NCI-H2081 treated with DMSO at 0.1 percent for 48 hours (cell line): ENCODE results near the gene KPNB1.
"Not testable (repeated sequence)": the region's sequence is repeated elsewhere in the genome, so short reads cannot be mapped to it uniquely, and the experiment has no call there.

ENCODE experiments used
- DNase-seq: peaks from one replicate; lab custom pipeline; 2025; lab: John Stamatoyannopoulos, UW

KPNB1 gene

GRCh38 chr17:47676510-47677165, 26.9 kb downstream of the KPNB1 start:
- DNase-seq: no peak

DNA sequence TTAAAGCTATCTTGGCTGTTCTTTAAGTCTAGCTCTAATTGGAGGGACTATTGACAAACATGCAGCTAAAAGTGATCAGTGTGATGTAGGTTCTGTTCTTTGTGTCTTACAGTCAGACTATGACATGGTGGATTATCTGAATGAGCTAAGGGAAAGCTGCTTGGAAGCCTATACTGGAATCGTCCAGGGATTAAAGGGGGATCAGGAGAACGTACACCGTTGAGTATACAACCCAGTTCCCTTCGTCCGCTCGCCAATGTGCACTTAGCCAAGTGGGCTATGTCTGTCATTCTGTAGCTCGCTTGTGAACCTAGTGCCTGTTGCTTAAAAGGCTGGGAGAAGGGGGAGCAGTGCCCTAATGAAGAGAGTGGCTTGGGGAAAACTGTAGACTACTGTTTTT, 28.5 kb downstream of the KPNB1 start:
- DNase-seq: no peak

- no peak for DNase-seq
Observed at GRCh38 chr17:47682138-47682537, 32.4 kb downstream of the KPNB1 start.

DNA sequence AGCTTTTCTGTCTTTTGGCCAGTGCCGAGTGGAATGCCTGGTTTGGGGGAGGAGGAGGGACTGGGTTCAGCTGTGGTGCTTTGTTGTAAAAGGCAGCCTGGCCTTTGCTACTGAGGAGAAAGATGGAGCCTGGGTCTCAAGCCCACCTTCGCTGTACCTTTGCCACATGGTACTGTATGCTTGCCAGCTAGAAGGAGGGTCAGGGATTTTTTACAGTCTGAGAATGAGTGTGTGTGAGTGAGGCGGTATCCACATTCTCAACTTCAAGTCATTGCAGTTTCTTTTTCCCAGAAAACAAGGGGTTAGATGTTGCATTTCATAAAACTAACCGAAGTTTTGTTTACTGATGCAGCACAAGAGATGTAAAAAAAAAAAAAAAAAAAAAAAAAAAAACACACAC, 33.0 kb downstream of the KPNB1 start:
- not testable (repeated sequence) for DNase-seq

DNA sequence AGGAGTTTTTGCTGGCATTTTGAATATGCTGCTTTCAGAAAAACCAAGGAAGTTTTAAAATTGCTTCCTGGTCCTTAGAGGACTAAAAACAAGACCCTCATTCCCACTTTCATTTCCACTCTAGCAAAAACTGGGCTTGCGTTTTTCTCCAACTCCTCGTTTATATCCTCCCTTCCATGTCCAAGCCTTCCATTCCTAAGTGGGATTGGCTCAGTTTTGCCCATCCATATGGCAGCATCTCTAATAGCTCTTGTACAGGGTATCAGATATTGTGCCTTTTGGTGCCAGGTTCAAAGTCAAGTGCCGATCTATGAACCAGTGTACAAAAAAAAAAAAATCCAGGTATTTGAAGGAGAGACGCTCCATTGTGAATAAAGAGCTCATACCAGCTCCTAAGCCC, 34.3 kb downstream of the KPNB1 start:
- DNase-seq: no peak

DNA sequence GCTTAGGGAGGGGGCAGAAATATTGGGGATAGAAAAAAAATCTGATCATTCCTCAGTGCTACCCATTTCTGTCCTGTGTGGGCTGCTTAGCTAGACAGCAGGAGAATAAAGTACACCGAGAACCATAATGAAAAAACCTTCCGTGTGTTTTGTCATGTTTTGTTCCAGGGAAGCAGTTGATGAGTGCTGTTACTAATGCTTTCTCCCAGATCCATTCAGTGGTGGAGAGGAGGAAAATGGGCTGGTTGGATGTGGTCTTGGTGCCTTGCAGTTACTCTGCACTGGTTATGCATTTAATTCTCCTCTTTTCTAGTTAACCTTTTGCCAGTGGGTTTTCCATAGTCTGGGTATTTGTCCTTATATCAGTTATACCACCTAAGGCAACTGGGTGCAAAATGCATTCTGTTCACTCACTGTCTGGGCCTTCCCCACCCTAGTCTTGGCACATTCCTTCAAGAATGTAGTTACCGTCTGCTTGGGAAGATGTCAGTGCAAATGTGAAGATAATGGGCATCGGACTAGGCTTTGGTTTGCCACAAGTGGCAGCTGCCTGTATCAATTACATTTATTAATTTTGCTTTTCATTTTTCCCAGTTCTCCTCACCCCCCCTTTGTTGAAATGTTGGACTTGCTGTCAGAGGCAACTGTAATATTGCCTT, 34.9 kb downstream of the KPNB1 start:
- DNase-seq: no peak

DNA sequence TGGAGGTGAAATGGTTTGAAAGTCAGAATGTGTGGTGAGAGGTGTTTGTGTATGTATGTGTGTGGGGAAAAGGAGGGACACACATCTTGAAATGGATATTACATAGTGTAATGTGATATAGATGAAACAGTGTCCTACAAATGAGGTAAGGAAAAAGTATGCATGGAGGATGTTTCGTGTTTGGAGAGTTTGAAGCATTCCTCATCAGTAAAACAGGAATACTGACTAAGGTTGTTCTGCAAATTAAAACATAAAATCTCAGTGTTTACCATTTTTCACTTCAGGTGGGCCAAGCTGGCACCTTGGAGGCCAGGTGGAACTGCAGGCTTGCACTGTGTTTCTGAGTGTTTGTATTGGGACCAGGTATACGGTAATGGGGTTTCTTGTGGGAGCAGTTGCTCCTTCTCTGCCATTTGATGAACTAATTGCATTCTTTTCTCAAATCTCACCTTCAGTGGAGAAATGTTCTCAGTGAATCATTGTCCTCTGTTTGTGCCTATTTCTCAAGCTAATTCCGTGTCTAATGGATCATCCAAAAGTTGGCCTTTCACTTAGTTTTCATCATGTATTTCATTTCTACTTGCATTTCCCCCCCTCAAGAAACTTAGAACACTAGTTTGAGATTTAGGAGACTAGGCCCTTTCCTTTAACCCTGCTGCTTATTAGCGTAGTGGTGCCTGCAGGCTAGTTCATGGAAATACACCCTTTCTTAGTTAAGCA, 36.0 kb downstream of the KPNB1 start:
- no peak for DNase-seq

DNA sequence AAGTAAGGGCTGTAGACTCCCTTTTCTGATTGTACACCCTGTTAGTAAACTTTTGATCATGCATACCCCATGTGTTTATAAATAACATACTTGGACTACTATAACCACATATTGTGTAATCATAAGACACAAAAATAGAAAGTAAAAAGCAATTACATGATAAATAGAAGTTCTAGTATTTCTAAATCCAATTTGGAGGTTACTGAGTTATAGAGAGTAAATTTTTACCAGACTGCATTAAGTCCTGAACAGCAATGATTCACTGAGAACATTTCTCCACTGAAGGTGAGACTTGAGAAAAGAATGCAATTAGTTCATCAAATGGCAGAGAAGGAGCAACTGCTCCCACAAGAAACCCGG, 36.5 kb downstream of the KPNB1 start:
- DNase-seq: no peak

DNA sequence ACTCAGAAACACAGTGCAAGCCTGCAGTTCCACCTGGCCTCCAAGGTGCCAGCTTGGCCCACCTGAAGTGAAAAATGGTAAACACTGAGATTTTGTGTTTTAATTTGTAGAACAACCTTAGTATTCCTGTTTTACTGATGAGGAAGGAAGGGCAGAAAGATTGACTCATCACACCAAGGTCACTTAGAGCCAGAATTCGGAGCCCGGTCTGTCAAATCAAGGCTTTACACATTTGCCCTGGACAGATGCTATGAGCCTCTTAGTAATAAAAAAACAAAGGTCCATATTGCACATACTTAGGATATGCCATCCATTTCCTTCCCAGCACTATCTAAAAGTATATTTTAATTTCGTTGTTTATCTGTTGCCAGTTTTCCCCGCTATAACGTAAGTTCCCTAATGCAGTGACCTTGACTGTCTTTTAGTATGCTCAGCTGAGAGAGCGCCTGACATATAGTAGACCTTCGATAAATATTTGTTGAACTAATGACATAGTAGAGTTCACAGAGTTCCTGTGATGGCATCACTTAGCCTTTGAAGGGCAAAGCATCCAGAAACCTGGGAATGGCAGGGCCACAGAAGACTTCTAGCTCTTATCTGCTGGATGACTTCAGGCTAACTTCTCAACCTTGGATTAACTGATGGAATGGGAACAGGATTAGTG, 37.1 kb downstream of the KPNB1 start:
- DNase-seq: no peak

DNA sequence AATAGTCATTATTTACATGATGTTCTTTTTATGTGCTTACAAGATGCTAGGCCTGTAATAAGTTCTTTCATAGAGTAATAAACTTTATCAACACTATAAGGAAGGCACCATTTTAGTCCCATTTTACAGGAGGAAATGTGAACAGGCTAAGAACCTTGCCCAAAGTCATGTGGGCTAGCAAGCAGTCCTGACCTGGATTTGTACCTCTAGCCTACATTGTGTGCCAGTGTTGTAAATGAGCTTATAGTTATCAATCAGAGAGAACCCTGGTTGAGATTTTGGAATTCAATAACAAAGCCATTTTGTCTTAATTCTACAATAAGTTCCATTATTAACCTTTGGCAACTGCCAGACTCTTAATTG, 37.6 kb downstream of the KPNB1 start:
- DNase-seq: no peak

GRCh38 chr17:47687748-47688147, 38.0 kb downstream of the KPNB1 start:
- DNase-seq: no peak

DNA sequence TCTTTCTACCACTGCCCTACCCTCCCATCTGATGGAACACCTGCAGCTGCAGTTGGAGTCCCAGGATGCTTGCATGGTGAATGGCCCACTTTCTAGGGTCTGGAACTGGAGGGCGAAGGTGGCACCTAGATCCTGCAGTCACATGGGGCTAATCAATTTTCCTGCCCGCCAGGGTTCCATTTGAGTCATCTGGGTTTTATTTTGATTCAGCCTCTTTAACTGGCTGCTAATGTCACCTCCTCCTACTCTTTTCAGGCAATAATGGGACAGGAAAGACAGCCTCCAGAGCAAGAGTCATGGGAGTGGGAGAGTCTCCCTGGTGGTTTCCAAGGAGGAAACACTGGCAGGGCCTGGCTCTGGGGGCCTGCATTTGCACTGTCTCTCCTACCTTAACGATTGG, 40.4 kb downstream of the KPNB1 start:
- no peak for DNase-seq

DNA sequence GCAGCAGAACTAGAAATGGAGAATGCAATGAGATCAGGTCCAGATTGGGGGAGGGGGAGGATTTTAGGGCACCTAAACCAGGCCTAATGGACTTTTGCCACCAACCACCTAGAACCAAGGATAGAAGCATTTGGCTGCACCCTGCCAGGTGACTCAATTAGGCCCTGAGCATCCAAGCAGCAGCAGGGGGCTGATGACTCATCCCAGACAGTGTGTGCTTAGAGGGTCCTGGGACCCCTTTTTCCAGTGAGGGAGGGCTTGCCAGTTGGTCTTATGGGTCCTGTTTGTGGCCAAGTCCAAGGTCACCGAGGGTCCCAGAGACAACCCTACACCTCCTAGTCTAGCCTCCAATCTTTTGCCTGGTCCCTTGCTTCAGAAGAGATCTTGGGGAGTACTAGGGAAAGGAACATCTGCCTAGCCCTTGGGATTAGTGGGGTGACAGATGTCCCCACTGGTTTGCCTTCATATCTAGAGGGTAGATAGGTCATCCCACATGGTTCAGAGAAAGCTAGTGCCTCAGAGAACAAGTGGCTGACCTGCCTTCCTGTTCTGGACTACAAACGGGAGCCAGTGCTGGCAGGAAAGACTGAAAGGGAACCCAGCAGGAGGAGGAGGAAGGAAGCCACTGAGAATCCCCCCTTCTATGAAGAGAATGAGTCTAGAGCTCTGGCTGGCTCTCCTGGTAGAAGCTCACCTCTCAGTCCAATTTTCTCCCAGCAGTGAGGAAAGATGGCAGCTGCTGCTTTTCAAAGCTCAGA, 42.6 kb downstream of the KPNB1 start:
- no peak for DNase-seq

GRCh38 chr17:47692895-47693730, 43.4 kb downstream of the KPNB1 start:
- DNase-seq: no peak

- no peak for DNase-seq
Observed at GRCh38 chr17:47693731-47694580, 44.2 kb downstream of the KPNB1 start, which contains the start of gene TBKBP1. TSS of gene TBKBP1 (plus strand) at chr17:47694161. CDS start at chr17:47696113, 1,952 bp downstream.

GRCh38 chr17:47694581-47695428, 45.1 kb downstream of the KPNB1 start:
- DNase-seq: no peak

GRCh38 chr17:47695429-47696376, 46.0 kb downstream of the KPNB1 start:
- DNase-seq: no peak
